Measurements from ENCODE around the gene TNFRSF25.
"Not testable (repeated sequence)": the region's sequence is repeated elsewhere in the genome, so short reads cannot be mapped to it uniquely, and the experiment has no call there.

Gene TNFRSF25

GRCh38 chr1:6435129-6435528 lies 30.8 kb downstream of the TNFRSF25 start:
- no peak overlapping the region for H3K27ac ChIP-seq
- TF ChIP-seq, protein P1, sequence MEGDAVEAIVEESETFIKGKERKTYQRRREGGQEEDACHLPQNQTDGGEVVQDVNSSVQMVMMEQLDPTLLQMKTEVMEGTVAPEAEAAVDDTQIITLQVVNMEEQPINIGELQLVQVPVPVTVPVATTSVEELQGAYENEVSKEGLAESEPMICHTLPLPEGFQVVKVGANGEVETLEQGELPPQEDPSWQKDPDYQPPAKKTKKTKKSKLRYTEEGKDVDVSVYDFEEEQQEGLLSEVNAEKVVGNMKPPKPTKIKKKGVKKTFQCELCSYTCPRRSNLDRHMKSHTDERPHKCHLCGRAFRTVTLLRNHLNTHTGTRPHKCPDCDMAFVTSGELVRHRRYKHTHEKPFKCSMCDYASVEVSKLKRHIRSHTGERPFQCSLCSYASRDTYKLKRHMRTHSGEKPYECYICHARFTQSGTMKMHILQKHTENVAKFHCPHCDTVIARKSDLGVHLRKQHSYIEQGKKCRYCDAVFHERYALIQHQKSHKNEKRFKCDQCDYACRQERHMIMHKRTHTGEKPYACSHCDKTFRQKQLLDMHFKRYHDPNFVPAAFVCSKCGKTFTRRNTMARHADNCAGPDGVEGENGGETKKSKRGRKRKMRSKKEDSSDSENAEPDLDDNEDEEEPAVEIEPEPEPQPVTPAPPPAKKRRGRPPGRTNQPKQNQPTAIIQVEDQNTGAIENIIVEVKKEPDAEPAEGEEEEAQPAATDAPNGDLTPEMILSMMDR (conservative IDR thresholded peaks at IDR 0.05): no peak
- TF ChIP-seq ZFX (IDR thresholded peaks at IDR 0.05): no peak

- no peak for TF ChIP-seq ZFX (IDR thresholded peaks at IDR 0.05)
- TF ChIP-seq, protein P1 (conservative IDR thresholded peaks at IDR 0.05): no peak
- no peak overlapping the region for H3K27ac ChIP-seq
These were observed 31.8 kb downstream of the TNFRSF25 start for GRCh38 chr1:6434186-6434585.

GRCh38 chr1:6431645-6432579 lies 34.1 kb downstream of the TNFRSF25 start:
- not testable (repeated sequence) for H3K27ac ChIP-seq

DNA sequence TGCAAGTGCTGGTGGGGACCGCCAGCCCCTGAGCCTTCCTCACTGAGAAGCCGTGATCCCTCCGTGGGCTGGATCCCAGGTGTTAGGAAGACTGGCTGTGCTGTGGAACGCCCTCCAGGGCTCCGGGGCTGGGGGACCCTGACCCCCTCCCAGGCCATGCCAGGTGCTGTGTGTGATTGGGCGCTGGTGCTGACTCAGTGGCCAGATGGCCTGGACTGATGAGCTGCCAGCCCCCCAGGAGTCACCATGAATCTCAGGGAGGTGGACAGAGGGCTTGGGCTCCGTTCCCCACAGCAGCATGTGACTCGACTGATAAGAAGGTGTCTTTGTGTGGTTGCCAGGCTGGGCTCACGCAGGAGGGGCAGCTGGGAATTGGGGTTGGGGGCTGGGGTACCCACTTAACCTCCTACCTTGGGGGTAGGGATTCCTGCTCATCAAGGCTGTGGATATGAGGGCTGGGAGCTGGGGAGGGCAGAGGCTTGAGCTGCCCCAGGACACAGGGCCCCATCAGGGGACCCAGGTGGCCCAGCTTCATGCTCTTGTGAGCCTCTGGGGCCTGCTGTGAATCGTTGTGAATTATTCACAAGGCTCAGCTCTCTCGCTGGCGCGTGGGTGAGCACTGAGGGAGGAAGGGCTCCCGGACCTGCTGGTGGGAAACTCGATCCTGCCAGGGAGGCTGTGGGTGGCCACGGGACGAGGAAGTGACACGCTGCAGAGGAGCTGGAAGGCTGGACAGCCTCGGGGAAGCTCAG lies 36.1 kb downstream of the TNFRSF25 start:
- H3K27ac ChIP-seq: peak overlapping the region; percentile 63

DNA sequence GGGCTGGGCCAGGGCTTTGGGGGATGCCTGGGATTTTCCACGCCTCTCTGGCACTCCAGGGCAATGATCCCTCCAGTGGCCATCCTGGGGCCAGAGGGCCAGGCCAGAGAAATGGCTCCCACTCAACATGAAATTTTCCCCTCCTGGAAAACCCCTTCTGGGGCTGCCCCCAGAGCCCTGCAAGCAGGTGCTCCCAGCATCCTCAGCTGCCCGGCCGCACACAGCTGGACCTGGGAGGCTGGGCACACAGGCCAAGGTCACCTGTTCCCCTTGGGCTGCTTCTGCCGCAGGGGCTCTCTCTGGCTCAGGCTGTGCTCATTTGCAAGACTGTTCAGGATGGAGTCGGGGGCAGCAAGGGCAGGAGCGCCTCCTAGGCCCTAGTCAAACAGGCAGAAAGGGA lies 37.5 kb downstream of the TNFRSF25 start:
- peak overlapping the region; percentile 69 for H3K27ac ChIP-seq

DNA sequence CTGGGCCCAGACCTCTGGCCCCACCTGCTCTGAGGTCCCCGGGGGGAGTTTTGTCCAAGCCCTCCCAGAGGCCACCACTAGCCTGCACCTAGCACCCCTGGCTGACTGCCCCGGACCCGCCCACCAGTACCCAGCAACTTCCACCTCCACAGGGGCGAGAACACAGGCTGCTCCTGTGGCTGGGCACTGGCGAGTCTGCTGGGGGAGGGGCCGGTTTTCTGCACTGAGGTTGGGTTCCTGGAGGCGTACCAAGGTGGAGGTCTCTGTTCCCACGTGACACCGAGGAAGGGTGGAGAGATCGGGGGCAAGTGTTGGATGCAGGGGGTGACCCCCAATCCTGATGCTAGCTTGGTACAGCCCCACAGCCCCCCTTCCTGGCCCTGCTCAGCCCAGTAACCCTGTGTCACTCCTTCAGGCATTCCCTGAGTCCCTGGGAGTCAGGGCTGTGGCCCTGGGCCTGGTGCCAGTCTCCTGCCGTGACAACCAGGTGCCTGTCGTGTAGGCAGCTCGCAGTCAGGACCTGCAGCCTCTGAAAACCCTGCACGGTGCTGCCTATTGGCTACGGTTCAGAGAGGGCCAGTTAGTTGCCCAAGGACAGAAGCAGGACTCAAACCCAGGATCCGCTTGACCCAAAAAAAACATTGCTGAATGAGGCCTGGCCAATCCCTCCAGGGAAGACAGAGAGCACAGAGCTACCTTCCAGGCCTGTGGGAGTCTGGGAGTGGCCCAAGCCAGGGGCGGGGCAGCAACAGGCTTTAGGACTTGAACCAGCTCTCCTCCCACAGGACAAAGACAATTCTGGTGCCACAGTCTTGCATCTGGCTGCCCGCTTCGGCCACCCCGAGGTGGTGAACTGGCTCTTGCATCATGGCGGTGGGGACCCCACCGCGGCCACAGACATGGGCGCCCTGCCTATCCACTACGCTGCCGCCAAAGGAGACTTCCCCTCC lies 38.3 kb downstream of the TNFRSF25 start:
- peak overlapping the region; percentile 69 for H3K27ac ChIP-seq
- TF ChIP-seq, protein P1 (conservative IDR thresholded peaks at IDR 0.05): no peak
- no peak for TF ChIP-seq ZFX (IDR thresholded peaks at IDR 0.05)

- TF ChIP-seq, protein P1 (conservative IDR thresholded peaks at IDR 0.05): no peak
- TF ChIP-seq ZFX (IDR thresholded peaks at IDR 0.05): no peak
- H3K27ac ChIP-seq: peak overlapping the region; percentile 69
These were observed 39.0 kb downstream of the TNFRSF25 start for GRCh38 chr1:6426972-6427350.

GRCh38 chr1:6426277-6426971 lies 39.5 kb downstream of the TNFRSF25 start:
- H3K27ac ChIP-seq: peak overlapping the region; percentile 69
- TF ChIP-seq, protein P1 (conservative IDR thresholded peaks at IDR 0.05): no peak
- no peak for TF ChIP-seq ZFX (IDR thresholded peaks at IDR 0.05)

Measured in C4-2B (cell line).